ENCODE data around the gene NDFIP2.

Gene NDFIP2

DNA sequence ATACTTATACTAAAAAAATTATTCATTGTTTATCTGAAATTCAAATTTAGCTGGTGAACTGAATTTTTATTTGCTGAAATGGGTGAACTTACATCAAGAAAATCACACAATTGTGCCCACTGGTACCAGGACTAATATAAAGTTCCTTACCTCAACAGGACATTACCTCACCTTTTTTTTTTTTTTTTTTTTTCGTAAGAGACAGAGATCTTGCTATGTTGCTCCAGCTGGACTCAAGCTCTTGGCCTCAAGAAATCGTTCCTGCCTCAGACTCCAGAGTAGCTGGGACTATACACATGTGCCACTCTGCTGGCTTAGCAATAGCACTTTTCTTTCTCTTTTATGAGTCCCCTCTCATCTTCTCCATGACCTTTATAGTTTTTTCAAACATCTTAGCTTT lies 22.5 kb upstream of the NDFIP2 start:
- no peak for DNase-seq (ENCODE audit: low read depth in 2 of 2)

DNA sequence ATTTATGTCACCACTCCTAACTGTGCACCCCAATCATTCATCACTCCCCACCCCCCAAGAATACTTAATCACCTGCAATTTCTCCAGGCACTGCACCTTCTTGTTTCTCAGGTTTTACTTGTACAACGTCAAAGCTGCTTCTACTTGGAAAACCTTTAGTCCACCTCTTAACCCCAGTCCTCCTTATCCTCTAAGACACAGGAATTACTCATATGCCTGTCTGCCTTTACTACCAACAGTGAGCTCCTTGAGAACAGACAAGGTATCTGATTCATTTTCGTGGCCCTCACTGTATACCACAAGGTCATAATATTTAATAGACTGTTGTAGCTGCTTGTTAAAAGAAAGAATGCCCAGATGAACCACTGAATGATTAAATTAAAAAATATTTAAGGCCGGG lies 21.0 kb upstream of the NDFIP2 start:
- no peak for DNase-seq (ENCODE audit: low read depth in 2 of 2)

DNA sequence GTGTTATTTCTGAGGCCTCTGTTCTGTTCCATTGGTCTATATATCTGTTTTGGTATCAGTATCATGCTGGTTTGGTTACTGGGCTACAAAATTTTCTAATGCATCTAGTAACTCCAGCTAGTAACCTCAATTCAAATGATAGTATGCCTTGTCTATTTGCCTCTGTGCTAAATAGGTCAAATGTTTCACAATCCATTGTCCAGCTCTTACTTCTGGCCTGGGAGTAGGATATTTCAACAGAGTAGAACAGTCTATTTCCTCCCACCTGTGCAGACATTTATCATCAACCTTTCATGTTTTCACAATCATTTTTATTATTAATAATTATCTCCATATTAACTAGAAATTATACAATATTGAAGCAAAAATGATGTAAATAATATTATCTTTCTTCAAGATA lies 18.1 kb upstream of the NDFIP2 start:
- no peak for DNase-seq (ENCODE audit: low read depth in 2 of 2)

DNA sequence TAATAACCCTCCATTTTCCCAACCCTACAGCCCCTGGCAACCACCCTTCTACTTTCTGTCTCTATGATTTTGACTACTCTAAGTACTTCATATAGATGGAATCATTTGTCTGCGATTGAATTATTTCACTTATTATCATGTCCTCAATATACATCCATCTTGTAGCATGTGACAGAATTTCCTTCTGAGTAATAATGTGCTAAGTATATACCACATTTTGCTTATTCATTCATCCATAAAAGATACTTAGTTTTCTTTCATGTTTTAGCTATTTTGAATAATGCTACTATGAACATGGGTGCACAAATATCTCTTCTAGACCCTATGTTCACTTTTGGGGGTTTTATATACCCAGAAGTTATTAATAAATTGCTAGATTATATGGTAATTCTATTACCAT lies 17.4 kb upstream of the NDFIP2 start:
- DNase-seq (ENCODE audit: low read depth in 2 of 2) = no peak

DNA sequence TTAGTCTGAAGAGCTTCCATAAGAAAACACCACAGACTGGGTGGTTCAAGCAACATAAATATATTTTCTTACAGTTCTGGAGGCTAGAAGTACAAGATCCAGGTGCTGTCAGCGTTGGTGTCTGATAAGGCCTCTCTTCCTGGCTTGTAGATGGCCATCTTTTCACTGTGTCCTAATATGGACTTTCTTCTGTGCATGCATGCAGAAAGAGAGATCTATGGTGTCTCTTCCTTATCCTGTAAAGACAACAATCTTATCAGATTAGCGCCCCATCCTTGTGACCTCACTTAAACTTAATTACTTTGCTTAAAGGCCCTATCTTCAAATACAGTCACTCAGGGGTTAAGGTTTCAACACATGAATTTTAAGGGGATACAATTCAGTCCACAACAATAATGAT lies 14.1 kb upstream of the NDFIP2 start:
- DNase-seq (ENCODE audit: low read depth in 2 of 2) = no peak

DNA sequence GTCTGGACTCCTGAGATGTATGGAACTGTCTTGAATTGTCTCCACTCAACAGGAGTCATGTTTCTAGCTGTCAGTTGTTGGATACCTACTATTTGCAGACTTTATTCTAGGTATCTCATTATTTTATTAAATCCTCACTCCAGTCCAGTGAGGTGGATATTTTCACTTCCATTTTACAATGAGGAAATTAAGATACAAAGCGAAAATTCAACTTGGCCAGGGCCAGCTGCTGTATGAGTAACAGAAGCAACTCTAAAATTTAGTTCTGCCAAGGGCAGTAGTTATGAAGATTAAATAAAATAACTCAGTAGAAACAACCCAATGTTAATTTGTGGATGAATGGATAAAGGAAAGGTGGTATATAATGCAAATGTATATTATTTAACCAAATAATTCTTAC lies 12.6 kb upstream of the NDFIP2 start:
- DNase-seq (ENCODE audit: low read depth in 2 of 2) = no peak

DNA sequence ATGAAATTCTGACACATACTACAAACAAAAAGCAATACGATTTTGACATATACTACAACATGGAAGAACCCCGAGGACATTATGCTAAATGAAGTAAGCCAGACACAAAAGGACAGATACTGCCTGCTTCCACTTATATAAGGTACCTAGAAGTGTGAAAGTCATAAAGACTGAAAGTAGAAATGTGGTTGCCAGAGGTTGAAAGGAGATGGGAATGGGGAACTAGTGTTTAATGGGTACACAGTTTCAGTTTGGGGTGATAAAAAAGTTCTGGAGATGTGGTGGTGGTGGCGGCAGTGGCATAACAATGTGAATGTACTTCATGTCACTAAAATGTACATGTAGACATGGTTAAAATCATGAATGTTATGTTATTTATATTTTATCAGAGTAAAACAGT lies 12.1 kb upstream of the NDFIP2 start:
- DNase-seq (ENCODE audit: low read depth in 2 of 2) = no peak

DNA sequence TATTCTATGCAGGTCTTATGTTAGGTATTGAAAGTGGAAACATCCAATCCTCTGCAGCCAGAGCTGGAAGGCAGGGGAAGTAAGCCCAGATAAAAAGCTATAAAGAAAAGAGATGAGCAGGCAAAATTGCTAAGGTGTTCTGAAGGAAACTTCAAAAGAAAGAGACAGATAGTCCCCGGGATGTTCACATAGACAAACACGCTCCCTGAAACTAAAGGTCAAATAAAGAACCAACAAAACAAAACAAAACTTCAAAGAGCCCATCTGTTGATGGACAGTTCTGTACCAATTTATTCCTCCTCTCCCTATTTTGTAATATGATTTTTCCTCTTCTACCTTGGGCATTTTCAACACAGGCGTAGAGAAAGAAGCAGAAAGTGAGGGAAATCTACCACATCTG lies 11.3 kb upstream of the NDFIP2 start:
- no peak for DNase-seq (ENCODE audit: low read depth in 2 of 2)

DNA sequence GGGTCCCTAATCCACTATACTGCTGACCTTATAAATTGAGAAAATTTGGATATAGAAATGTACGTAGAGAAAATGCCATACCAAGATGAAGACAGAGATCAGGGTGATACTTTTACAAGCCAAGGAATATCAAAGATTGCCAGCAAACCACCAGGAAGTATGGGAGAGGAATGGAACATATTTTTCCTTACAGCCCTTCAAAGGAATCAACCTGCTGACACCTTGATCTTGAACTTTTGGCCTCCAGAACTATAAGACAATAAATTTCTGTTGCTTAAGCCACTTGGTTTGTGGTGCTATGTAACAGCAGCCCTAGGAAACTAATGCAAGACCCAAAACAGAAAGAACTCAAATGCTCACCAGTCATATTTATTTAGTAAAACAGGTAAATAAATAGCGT lies 10.3 kb upstream of the NDFIP2 start:
- no peak for DNase-seq (ENCODE audit: low read depth in 2 of 2)

DNA sequence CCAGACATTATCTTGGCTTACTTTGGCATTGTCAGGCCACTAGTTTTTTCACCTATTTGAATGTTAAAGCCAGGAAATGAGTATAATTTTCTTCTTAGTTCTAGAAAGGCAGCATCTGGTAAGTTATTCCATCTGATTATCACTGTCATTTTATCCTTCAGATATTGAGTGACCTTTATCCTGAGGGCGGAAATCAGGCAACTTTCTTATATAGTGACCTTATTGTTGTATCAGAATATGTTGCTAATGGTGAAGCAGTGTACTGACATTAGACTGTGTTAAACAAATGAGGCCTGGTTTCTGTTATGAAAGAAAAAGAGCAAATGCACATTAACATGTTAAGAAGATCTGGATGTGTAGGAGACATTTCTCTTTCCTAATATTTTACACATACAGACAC lies 5.4 kb upstream of the NDFIP2 start:
- no peak for DNase-seq (ENCODE audit: low read depth in 2 of 2)

DNA sequence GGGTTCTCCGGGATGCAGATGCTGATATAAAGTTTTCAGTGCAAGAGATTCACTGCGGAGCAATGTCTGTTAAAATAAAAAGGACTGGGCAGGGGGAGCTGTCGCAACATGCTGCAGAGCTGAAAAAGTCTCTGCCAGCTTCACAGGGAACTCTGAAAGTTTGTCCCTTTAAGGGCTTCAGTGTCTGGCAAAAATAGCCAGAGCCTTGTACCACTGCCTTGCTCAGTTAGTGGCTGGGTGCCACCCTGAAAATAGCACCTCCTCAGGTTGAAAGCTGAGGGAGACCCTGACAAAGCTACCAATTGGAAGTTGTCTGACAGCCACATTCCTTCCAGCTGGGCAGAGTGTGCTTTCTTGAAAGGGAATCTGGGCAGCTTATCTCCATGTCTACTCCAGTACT lies 3.0 kb upstream of the NDFIP2 start:
- DNase-seq (ENCODE audit: low read depth in 2 of 2) = no peak

DNA sequence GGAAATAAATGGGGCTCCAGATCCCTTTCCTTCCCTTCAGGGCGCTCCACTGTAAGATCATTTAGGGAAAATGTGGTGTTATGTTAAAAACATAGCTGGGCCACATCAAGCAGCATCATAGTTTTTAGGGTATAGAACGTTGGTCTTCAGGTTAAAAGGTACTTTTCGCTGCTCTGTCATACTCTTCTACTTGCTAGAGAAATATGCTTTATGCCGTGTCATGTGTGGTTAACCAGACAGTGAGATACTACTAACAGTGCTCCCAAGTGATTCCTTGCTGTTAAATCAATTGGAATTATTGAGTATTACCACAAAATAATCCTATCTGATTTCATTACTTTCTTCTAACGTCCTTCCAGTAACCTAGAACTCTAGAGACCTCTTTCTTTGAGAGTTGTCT lies 1.1 kb upstream of the NDFIP2 start:
- no peak for DNase-seq (ENCODE audit: low read depth in 2 of 2)

DNA sequence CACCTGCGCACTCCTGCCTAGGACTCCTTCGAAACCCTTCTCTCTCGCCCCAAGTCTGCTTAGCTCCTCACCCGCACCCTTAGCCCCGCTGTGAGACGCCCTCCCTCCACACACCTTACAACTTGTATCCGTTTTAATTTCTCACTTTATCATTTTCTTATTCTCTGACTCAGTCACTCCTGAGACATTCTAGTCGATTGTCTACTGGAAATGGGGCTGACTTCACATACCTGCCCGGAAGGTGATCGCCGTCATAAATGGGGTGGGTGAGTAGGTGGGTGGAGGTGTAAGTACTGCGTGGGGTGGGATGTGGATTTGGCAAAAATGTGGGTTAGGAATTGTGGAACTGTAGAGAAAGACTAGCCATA lies 714 bp downstream of the NDFIP2 start:
- DNase-seq (ENCODE audit: low read depth in 2 of 2) = peak; percentile 51 to 68

DNA sequence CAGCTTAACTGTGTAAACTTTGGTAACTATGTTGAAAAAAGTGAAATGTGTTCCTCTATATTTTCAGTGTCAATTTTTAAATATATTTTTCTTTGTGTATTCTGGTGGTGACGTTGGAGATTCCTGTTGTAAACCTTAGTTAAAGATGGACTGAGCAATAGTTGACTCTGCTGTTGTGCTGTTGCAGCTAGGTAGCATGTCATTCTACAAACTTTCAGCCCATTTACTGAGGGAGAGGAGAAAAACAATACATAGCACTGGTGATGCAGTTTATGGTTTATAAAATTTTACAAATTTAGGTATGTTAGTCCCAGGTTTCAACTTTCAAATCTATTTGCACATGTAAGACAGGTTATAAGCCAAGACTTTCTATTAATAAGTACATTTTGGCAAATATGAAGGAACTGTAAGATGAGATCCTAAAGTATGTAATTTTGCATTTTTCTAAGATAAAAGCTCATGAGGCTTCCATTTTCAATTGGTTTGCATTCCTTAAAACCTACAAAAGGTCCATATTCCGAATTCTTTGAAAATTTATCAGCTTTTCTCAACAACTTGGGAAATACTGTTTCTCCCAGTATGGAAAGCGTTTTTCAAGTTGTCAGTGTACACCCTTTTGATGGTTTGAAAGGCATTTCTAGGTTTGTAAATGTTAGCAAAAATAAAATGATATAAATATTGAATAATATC lies 1.5 kb downstream of the NDFIP2 start:
- no peak for DNase-seq (ENCODE audit: low read depth in 2 of 2)

DNA sequence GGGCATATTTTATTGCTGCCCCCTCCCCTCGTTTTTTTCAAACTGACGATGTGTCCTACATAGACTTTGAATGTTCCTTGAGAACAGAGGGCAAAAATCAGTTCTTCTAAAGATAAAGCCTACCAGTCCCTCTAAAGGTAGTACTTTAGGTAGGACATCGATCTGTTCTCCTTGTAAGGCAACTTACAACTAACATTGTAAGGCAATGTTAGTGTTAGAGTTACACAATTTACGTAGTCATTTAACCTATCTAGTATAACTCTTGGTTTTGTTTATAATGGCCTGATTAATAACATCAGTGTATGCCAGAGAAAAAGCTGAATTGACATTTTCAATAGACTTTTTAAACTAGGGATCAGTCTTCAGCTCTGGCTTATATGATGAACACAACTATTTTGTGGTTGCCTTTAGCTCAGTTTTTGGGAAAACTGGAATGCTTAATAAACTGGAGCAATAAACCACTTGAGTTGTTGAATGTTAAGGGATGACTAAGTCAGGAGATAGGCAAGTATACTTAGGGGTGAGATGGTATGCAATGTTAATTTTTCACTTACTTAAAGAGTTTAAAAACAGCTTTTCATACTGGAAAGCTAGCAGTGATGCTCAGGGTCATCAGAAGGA lies 2.2 kb downstream of the NDFIP2 start:
- no peak for DNase-seq (ENCODE audit: low read depth in 2 of 2)

DNA sequence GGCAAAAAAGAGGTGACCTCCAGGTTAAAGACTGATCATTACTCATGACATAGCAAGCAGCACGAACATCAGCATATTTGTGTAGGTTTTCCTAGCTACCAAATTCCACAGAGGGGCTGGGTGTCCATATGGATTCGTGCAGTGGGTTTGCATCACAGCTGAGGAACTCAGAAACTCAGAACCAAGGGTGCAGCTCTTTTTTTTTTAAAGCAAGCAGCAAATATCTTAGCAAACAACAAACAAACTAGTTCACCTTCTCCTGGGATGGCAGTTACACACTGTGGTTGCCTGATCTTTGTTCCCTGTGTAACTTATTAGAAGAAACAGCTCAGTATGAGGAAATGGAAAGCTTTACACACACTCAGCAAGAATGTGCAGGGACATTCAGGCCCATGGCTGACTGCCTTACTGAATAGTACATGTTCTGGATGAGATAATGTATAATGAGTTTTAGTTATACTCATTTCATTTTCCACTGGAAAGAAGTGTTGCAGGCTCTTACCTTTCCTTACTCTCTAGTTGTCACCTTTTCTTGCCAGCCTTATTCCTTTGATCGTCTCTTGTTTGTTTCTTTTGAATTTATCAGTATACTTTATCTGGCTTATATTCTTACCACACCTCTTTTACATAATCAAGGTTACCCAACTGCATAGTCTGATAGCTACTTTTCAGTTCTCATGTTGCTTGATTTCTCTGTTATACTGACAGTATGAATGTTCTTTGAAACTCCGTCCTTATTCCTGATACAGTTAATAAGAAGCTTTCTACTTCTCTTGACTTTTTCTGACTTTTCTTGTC lies 4.3 kb downstream of the NDFIP2 start:
- no peak for DNase-seq (ENCODE audit: low read depth in 2 of 2)

DNA sequence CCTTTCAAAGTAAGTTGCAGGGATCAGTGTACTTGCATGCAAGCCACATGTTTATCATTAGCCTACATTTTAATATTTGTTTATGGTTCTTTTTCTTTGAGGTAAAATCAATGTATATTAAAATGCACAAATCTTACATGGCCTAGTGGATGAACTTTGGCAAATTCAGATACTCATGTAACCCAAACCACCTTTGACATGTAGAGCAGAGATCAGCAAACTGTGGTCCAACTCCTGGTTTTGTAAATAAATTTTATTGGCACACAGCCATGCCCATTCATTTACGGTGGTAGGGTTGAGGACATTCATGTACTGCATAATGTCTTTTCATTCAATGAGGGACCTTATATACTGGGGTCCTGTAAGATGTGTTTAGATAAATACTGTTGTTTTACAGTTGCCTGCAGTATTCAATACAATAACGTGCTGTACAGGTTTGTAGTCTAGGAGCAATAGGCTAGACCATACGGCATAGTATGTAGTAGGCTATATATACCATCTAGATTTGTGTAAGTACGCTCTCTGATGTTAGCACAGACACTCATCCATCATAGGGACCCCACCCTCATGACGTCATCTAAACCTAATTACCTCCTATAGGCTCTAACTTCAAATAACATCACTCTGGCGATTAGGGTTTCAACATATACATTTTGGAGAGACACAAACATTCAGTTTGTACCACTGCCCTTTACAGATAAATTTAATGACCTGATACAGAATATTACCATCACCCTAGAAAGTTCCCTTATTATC lies 5.7 kb downstream of the NDFIP2 start:
- DNase-seq (ENCODE audit: low read depth in 2 of 2) = no peak

DNA sequence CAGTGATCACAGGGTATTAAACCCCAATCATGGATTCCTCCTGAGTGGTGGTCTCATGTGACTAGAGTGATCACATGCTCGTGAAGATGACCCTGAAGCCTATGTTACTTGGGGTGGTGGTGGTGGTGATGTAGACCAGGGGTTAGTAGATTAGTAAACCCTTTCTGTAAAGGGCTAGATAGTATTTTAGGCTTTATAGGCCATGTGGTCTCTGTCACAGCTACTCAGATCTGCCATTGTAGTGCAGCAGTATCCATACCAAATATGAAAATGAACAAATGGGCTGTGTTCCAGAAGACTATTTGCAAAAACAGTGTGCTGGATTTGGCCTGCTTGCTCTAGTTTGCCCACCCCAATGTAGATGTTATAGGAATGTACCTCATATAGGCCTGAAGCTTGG lies 9.4 kb downstream of the NDFIP2 start:
- no peak for DNase-seq (ENCODE audit: low read depth in 2 of 2)

DNA sequence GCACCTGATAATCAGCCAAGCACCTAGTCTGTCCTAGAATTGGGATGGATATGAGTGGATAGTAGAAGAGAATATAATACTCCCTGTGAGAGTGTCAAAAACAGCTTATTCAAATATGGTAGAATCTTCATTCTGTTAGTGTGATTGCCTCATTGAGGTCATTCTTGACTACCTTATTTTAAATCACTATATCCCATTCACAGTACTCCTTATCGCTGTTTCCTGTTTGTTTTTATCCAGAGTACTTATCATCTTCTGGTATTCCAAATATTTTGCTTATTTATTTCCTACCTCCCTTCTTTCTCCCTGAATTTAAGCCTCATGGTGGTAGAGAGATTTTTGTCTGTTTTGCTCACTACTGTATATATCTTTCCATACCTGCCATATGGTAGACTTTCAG lies 9.9 kb downstream of the NDFIP2 start:
- DNase-seq (ENCODE audit: low read depth in 2 of 2) = no peak

DNA sequence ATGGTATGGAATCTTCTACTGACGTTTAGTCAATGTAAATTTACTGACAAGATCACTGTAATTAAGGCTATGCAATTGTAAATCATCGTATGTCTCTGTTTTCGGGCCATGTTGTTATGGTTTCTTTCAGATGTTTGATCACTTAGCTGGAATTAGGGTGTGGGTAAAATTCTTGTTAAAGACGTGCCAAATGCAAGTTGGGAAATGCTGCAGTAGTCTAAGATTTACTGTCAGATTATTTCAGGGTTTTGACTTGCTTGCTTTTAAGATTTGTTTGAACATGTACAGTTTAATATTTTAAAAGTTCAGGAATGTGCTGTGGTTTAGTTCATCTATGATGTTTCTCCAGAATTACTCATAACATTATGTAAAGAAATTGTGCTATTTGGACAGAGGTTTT lies 10.8 kb downstream of the NDFIP2 start:
- DNase-seq (ENCODE audit: low read depth in 2 of 2) = no peak

DNA sequence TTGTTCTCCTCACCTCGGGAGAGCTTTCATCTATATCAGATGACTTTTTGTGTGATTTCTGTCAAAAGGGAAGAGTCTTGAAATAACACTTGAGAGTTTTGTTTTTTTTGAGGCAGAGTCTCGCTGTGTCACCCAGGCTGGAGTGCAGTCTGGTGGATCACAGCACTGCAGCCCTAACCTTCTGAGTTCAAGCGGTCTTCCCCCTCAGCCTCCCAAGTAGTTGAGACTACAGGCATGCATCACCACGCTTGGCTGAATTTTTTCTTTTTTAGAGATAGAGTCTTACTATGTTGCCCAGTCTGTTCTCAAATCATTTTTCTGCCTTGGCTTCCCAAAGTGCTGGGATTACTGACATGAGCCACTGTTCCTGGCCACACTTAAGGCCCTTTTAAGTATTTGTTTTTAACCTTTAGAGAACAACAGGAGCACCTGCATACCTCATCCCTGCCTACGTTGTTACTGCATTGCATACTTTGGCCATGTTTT lies 11.4 kb downstream of the NDFIP2 start:
- no peak for DNase-seq (ENCODE audit: low read depth in 2 of 2)

DNA sequence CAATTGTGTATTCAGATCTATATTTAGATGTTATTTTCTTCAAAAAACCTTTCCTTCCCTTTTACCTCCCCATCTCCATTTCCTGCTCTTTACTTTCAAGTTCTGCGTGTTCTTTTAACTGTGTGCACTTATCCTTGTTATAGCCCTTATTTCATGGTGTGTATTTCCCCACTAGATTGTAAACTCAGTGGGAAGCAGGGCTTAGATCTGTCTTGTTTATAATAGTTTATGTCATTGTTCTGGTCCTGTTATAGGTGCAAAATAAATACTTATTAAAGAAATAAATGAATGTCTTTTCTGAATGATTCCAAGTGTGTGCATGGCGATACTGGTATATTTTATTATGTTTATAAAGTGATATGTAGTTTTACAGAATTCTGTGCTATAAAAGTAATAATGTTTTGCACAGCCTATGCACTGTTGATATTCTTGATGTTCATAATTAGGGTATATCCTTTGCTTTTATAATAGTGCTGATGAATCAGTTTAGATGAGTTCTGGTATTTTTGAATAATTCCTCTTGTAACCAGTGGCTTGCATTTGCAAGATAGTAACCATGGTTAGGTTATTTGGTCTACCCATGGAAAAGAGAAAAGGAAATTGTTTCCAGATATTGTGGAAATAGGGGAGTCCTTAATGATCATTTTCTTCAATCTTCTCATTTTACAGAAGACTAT lies 12.1 kb downstream of the NDFIP2 start:
- no peak for DNase-seq (ENCODE audit: low read depth in 2 of 2)

Measured in stimulated activated CD4-positive, alpha-beta T cell treated with anti-CD3 and anti-CD28 coated beads, Interleukin-12 subunit alpha, Interleukin-12 subunit beta, amount 100 ng/mL, for 24 hours (primary cell).